ENCODE data around the gene PEAK1.
"Not testable (repeated sequence)": the region's sequence is repeated elsewhere in the genome, so short reads cannot be mapped to it uniquely, and the experiment has no call there.

Gene PEAK1

GRCh38 chr15:77309392-77309791 is 110.5 kb downstream of the PEAK1 start:
- DNase-seq (ENCODE audit: low read depth in 2 of 2), result no peak

DNA sequence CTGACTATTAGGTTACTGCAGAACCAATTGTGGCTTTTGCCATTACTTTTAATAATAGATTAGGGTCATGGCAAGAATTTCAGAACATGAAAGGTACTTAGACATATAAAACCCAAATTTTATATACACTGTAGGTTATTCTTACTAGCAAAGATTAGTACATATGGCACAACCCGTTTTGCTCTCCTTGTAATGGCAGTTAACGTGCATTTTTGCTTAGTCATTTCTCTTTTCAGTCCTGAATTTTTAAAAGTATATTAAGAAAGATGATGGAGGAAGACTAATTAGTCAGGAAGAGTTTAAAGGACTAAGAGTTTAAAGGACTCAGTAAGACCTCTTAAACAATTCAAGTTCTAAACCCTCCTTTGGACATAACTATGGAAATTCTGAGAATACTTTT is 114.0 kb downstream of the PEAK1 start:
- DNase-seq (ENCODE audit: low read depth in 2 of 2), result no peak

- DNase-seq (ENCODE audit: low read depth in 2 of 2), result no peak
These were observed 123.0 kb downstream of the PEAK1 start for GRCh38 chr15:77296773-77297337.

DNA sequence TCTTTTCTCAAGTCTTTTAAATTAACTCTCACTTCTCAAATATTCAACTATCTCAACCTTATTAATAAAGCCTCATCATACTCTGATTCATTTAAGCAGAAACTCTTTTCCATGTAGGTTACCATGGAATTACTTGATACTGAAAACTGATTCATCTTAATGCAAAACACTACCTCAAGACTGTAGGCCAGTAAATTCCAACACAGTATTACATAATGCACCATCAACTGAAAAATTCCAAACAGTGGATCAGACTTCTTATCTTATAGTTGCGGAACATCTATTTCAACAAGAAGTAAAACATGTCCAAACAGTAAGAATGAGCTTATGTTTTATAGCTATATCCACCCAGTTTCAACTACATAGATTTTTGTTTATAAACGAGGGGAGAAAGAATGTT is 124.5 kb downstream of the PEAK1 start:
- peak; percentile 39 to 50 for DNase-seq (ENCODE audit: low read depth in 2 of 2)

GRCh38 chr15:77292969-77293558 is 126.8 kb downstream of the PEAK1 start:
- no peak for DNase-seq (ENCODE audit: low read depth in 2 of 2)

DNA sequence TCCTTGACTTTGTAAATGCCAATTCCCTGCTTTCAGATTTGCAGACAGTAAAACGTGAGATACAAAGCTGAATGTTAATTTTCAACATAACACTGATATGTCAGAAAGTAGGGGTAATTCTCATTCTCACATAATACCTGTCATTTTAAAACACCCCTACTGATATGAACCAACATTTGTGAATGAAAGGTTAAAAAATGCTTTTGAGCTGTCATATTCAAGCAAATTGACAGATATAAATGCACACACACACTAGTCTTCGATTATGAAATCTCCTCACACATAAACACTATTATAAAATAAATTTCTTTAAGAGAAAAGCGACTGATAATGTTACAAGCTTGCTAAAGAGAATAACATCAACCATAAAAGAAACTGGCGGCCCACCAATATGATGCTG is 128.8 kb downstream of the PEAK1 start:
- no peak for DNase-seq (ENCODE audit: low read depth in 2 of 2)

DNA sequence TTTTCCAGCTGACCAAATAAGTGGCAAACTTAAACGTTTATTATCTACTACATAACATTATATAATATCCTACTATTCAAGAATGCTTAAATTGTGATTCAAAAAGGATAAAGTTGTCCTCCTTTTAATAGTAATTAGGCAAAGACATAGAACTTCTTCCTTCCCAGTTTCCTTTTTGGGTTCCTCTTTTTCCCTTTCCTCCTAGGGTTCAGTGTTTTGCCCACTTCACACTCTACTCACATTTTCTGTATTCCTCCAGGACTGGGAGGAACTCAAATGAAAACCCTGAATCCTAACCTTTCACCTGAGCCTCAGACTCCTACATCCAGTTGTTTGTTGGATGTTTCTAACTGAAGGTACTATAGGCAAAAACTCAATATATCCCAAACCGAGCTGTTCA is 132.5 kb downstream of the PEAK1 start:
- DNase-seq (ENCODE audit: low read depth in 2 of 2), result no peak

GRCh38 chr15:77285057-77285997 is 134.6 kb downstream of the PEAK1 start:
- DNase-seq (ENCODE audit: low read depth in 2 of 2), result no peak

DNA sequence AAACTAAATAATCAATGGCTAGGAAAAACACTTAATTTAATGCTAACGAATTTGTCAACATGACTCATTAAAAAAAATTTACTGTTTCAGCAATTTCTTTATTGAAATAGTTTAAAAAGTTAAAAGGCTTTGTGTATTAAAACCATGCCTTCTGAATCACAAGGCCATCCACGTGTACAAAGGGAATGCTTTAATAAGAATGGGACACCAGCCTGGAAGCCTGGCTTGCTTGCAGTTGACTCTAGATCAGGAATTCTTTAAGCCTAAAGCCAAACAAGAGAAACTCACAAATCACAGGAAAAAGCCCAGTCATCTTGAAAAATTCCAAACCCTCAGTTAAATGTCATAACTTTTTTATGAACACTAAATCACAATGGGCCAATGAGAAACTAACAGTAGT is 137.6 kb downstream of the PEAK1 start:
- peak; percentile 80 to 84 for DNase-seq (ENCODE audit: low read depth in 2 of 2)

DNA sequence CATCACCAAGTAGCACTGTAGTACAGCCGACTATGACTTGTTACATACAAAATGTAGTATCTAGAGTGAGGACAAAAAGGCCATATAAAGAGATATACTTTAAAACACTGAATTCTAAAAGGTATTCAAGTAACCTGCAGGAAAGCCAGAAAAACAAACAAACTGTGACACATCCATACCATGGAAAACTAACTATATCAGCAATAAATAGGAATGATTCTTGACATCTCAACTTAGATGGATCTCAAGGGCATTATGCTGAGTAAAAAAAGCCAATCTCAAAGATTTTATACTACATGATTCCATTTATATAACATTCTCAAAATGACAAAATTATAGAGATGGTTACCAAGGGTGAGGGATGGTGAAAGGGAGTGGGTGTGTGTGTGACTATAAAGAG is 143.0 kb downstream of the PEAK1 start:
- DNase-seq (ENCODE audit: low read depth in 2 of 2), result no peak

GRCh38 chr15:77276096-77276495 is 143.8 kb downstream of the PEAK1 start:
- DNase-seq (ENCODE audit: low read depth in 2 of 2), result no peak

GRCh38 chr15:77273136-77273535 is 146.8 kb downstream of the PEAK1 start:
- DNase-seq (ENCODE audit: low read depth in 2 of 2), result not testable (repeated sequence)

DNA sequence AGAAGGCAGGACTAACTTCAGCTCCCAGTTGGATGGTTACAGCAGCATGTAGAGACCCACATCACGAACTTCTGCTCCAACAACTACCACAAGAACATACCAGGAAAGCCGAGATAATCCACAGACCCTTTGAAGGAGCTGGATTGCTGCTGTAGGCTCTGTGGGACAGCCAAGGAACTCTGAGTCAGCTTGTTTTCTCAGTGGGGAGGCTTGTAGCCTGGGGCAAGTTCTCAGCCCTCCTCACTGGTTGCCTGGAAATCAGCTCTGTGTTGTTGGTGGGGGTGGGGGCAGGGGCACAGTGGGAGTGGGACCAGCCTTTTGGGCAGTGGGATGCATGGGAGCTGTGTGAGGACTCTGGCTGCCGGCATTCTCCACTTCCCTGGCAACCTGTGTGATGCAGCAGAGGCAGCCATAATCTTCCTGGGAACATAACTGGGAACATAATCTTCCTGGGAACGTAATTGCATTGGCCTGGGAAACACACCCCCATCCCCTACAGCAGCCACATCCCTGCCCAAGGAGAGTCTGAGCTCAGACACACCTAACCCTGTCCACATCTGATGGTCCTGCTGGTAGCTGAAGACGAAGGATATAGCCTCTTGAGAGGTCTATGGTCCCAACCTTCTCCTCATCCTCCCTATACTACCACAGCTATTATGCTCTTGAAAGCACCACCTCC is 153.1 kb downstream of the PEAK1 start:
- peak; percentile 20 to 28 for DNase-seq (ENCODE audit: low read depth in 2 of 2)

DNA sequence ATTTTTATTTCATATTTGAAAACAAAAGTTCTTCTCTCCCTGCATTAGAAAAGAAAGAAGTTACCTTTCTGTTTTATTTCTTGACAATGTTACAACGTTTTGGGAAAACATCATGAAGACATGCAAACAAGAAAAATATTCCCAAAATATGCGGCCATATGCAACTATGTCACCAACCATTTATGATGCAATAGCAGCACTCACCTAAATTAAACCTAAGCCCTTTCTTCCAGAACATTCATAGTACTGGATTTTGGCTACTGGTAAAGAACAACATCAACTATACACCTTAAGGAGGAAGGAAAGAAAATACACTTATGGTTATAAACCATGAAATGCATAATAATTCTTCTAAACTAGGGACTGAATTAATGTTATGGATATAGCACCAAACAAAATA is 164.5 kb downstream of the PEAK1 start:
- no peak for DNase-seq (ENCODE audit: low read depth in 2 of 2)

- DNase-seq (ENCODE audit: low read depth in 2 of 2), result peak in 1 of 2 experiments; percentile 2
These were observed 168.2 kb downstream of the PEAK1 start for GRCh38 chr15:77251662-77252061.

DNA sequence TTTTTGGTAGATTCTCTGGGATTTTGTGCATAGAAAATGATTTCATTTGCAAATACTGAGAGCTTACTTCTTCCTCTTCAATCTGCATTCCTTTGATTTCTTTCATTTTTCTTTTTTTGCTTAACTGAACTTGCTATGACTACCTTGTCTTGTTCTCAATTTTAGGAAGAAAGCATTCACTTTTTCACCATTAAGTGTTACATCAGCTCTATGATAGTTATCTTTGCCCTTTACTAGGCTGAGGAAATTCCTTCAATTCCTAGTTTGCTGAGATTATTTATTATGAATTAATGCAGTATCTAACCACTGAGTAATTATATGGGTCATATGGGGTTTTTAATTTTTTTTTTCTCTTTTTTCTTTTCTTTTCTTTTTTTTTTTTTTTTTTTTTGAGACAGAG is 172.8 kb downstream of the PEAK1 start:
- DNase-seq (ENCODE audit: low read depth in 2 of 2), result no peak

DNA sequence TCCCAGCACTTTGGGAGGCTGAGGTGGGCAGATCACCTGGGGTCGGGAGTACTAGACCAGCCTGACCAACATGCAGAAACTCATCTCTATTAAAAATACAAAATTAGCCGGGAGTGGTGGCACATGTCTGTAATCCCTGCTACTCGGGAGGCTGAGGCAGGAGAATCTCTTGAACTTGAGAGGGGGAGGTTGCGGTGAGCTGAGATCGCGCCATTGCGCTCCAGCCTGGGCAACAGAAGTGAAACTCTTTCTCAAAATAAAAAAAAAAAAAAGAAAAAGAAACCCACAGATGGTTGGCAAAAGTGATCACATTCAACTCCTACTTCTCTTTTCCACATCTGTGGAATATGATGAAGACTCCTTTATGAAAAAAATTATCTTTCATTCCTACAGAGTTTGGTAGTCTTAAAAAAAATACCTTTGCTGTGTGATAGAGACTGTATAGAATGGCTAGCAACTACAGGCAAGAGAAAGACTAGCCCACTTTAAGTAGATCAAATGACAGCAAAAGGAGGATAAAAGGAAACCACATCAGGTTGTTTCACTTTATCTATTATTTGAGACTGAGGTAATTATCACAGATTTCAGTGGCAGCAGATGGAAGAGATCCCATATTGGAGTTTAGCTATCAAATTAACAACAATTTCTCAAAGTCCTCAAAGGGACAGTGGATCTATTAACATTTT is 176.0 kb downstream of the PEAK1 start:
- no peak for DNase-seq (ENCODE audit: low read depth in 2 of 2)

GRCh38 chr15:77243135-77243534 is 176.8 kb downstream of the PEAK1 start:
- DNase-seq (ENCODE audit: low read depth in 2 of 2), result no peak

GRCh38 chr15:77239882-77240608 is 179.9 kb downstream of the PEAK1 start:
- no peak for DNase-seq (ENCODE audit: low read depth in 2 of 2)

DNA sequence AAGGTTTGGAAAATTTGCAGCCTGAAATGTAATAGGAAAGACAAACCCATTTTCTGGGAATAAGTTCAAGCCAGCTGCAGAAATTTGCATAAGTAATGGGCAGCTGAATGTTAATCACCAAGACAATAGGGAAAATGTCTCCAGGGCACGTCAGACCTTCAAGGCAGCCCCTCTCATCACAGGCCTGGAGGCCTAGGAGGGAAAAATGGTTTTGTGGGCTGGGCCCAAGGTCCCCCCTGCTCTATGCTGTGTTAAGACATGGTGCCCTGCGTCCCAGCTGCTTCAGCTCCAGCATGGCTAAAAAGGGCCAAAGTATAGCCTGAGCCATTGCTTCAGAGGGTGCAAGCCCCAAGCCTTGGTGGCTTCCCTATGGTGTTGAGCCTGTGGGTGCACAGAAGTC is 184.3 kb downstream of the PEAK1 start:
- no peak for DNase-seq (ENCODE audit: low read depth in 2 of 2)

GRCh38 chr15:77228828-77229227 is 191.1 kb downstream of the PEAK1 start:
- DNase-seq (ENCODE audit: low read depth in 2 of 2), result no peak

Measured in fibroblast of skin of left biceps (primary cell).